ENCODE results near the gene MYH14. TPM values are rescaled to one million over a fixed set of nuclear protein-coding genes. Genes with fewer than 3 reads are reported as not detected.
"Not testable (repeated sequence)": the region's sequence is repeated elsewhere in the genome, so short reads cannot be mapped to it uniquely, and the experiment has no call there.

MYH14 gene
- total and polyA plus RNA-seq, 12 donors, result 0.22 to 8.5 (median 3.1) TPM

DNA sequence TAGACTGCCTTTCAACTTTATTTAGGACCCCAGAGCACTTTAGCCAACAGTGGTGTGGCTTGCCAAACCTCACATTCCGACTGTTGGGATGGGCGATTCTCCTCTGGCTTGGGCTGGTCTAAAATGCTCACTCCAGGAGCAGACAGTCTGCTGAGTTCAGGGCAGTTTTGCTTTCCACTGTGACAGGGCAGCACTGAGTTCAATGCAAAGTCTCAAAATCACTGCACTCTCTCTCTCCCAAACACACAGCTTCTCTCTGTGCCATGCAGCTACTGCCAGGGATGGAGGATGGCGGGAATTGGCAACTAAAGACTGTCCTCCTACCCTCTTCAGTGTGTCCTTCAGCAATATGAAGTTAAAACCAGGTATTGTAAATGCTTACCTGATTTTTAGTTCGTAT, 148.8 kb downstream of the MYH14 start:
- Histone ChIP-seq H3K9me3 (replicated peaks in 1 of 3) (no peaks in the 10 kb centered on the region), H3K4me1 (replicated peaks in 1 of 2) (no peaks in the 10 kb centered on the region), H3K36me3 (replicated peaks in 1 of 2) (no peaks in the 10 kb centered on the region), H3K27ac (no peak overlapping the region), H3K4me3 (no peak overlapping the region), H3K27me3 (no peaks in the 10 kb centered on the region)
- intact Hi-C loops (cut with DNase I), result loop anchor here in 1 of 2 donors (10.0 kb wide), 1 partner anchor 433 kb away; no protein-coding TSS in a partner anchor
- DNase-seq, result no peak
- 64 to 86% (median 76%) methylated on average over 2 to 4 of the region's 4 CpGs for WGBS, 4 donors
- TF ChIP-seq POLR2A (IDR thresholded peaks at IDR 0.05), result no peak
- TF ChIP-seq, protein P1, sequence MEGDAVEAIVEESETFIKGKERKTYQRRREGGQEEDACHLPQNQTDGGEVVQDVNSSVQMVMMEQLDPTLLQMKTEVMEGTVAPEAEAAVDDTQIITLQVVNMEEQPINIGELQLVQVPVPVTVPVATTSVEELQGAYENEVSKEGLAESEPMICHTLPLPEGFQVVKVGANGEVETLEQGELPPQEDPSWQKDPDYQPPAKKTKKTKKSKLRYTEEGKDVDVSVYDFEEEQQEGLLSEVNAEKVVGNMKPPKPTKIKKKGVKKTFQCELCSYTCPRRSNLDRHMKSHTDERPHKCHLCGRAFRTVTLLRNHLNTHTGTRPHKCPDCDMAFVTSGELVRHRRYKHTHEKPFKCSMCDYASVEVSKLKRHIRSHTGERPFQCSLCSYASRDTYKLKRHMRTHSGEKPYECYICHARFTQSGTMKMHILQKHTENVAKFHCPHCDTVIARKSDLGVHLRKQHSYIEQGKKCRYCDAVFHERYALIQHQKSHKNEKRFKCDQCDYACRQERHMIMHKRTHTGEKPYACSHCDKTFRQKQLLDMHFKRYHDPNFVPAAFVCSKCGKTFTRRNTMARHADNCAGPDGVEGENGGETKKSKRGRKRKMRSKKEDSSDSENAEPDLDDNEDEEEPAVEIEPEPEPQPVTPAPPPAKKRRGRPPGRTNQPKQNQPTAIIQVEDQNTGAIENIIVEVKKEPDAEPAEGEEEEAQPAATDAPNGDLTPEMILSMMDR (IDR thresholded peaks at IDR 0.05), result no peak

DNA sequence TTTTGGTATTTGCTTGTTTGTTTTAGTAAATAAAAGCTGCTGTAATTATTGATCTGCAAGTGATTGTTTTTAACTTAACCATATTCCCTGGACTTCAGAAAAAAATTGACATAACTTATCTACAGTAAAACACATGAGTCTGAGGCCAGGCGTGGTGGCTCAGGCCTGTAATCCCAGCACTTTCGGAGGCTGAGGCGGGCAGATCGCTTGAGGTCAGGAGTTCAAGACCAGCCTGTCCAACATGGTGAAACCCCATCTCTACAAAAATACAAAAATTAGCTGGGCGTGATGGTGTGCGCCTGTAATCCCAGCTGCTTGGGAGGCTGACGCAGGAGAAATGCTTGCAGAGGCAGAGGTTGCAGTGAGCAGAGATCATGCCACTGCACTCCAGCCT, 150.1 kb downstream of the MYH14 start:
- 87 to 99% (median 91%) methylated on average over 7 of the region's 7 CpGs for WGBS, 4 donors
- DNase-seq; H3K4me1 ChIP-seq (replicated peaks in 1 of 2); H3K27me3 ChIP-seq; H3K4me3 ChIP-seq; H3K27ac ChIP-seq; H3K9me3 ChIP-seq (replicated peaks in 1 of 3); H3K36me3 ChIP-seq (replicated peaks in 1 of 2): not testable (repeated sequence)
- intact Hi-C loops (cut with DNase I), result loop anchor here in 1 of 2 donors (10.0 kb wide), 1 partner anchor 431 kb away; no protein-coding TSS in a partner anchor

DNA sequence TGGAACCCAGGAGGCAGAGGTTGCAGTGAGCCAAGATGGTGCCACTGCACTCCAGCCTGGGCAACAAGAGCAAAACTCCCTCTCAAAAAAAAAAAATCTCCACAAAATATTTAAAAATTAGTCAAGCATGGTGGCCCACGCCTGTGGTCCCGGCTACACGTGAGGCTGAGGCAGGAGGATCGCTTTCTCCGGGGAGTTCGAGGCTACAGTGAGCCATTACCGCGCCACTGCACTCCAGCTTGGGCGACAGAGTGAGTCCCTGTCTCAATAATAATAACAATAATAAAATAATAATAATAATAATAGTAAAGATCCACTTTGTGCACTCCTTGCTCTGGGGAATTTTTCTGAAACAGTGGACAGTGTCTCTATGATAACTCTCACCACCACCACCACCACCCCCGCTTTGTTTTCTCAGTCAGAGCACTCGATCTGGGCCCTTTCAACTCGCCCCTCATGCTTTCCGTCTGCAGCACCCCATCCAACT, 153.3 kb downstream of the MYH14 start:
- Histone ChIP-seq H3K27ac (no peak overlapping the region), H3K36me3 (replicated peaks in 1 of 2) (no peaks in the 10 kb centered on the region), H3K4me1 (replicated peaks in 1 of 2) (no peaks in the 10 kb centered on the region), H3K9me3 (replicated peaks in 1 of 3) (no peaks in the 10 kb centered on the region), H3K4me3 (peak overlapping the region in 1 of 4 donors; percentile 19), H3K27me3 (no peaks in the 10 kb centered on the region)
- TF ChIP-seq, protein P1 (IDR thresholded peaks at IDR 0.05), result no peak
- TF ChIP-seq POLR2A (IDR thresholded peaks at IDR 0.05), result no peak
- DNase-seq, result no peak
- intact Hi-C loops (cut with DNase I), result loop anchor here in 1 of 2 donors (10.0 kb wide), 1 partner anchor 428 kb away; no protein-coding TSS in a partner anchor
- WGBS, 4 donors, result 33 to 42% (median 37%) methylated on average over 13 of the region's 13 CpGs

DNA sequence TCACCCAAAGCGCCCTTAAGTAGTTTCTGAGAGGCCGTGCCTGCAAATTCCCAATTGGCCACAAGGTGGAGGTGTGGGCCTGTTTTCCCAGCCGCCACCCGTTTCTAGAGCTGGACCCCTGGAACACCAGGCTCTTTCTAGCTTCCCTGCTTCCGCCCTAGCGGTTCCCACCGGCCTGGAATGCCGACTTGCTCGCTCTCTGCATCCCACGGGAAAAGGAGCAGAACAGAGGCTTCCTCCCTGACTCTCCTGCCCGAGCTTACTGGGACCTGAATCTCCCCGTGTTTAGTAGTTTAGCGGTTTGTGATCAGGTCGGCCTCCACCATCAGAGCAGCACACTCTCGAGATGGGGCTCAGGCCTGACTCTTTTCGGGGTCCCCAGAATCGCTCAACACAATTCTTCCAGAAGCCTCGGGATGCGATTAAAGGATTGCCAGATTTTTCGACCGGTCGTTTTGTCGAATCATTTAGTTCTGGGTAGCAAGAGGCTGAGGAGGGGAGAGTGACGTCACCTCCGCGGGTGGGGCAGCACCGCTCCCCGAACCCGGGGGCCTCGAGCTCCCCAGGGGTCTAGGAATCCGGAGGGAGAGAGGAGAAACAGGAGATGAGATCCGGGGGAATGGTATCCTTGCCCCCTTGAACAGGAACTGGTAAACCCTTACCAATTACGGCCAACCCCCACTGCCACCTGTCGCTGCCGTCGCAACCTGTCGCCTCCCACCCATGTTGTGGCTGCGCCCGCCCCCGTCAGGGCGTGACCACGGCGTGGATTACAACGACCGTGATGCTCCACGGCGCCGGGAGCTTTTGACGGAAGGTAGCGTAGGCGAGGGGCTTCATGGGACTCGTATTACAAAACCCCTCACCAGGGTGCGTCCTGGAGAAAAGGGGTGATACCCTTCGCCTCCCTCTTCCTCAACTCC, 154.0 kb downstream of the MYH14 start:
- no peak for TF ChIP-seq POLR2A (IDR thresholded peaks at IDR 0.05)
- TF ChIP-seq, protein P1 (IDR thresholded peaks at IDR 0.05), result peak; percentile 75 to 88 (median 79)
- WGBS, 4 donors, result 8 to 23% (median 13%) methylated on average over 32 to 54 of the region's 54 CpGs
- no peaks in the 10 kb centered on the region for H3K9me3 ChIP-seq (replicated peaks in 1 of 3)
- peak overlapping the region in 2 of 4 donors; percentile 19 to 49 for H3K4me3 ChIP-seq
- DNase-seq, result peak; percentile 44 to 91 (median 70)
- H3K27ac ChIP-seq, result peak overlapping the region in 4 of 5 donors; percentile 22 to 77 (median 64)
- H3K27me3 ChIP-seq, result no peaks in the 10 kb centered on the region
- no peaks in the 10 kb centered on the region for H3K36me3 ChIP-seq (replicated peaks in 1 of 2)
- intact Hi-C loops (cut with DNase I), result loop anchor here in 1 of 2 donors (10.0 kb wide), 1 partner anchor 427 kb away; no protein-coding TSS in a partner anchor
- no peaks in the 10 kb centered on the region for H3K4me1 ChIP-seq (replicated peaks in 1 of 2)
